ENCODE results near the gene JAG1.

JAG1 gene

GRCh38 chr20:10639077-10639736 lies 34.6 kb downstream of the JAG1 start:
- TF ChIP-seq ZBTB7A (IDR thresholded peaks at IDR 0.05; ENCODE audit: low read depth), result no peak
- TF ChIP-seq CREB1 (IDR thresholded peaks at IDR 0.05; ENCODE audit: low read depth), result no peak
- TF ChIP-seq, protein P1, sequence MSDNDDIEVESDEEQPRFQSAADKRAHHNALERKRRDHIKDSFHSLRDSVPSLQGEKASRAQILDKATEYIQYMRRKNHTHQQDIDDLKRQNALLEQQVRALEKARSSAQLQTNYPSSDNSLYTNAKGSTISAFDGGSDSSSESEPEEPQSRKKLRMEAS (IDR thresholded peaks at IDR 0.05), result no peak
- no peak for TF ChIP-seq CEBPB (IDR thresholded peaks at IDR 0.05)
- no peak for TF ChIP-seq USF1 (IDR thresholded peaks at IDR 0.05)
- no peak for TF ChIP-seq TCF12 (IDR thresholded peaks at IDR 0.05; ENCODE audit: low read depth)
- no peak for TF ChIP-seq REST (IDR thresholded peaks at IDR 0.05; ENCODE audit: low read depth)
- TF ChIP-seq TEAD4 (IDR thresholded peaks at IDR 0.05), result no peak
- no peak for TF ChIP-seq RAD21 (IDR thresholded peaks at IDR 0.05; ENCODE audit: low read depth)
- no peak for TF ChIP-seq YY1 (IDR thresholded peaks at IDR 0.05; ENCODE audit: low read depth)
- TF ChIP-seq FOXM1 (IDR thresholded peaks at IDR 0.05; ENCODE audit: borderline replicate concordance, low read depth), result no peak
- no peak for TF ChIP-seq EP300 (IDR thresholded peaks at IDR 0.05; ENCODE audit: borderline replicate concordance)
- no peak for TF ChIP-seq TAF1 (IDR thresholded peaks at IDR 0.05; ENCODE audit: low read depth)
- TF ChIP-seq EGR1 (IDR thresholded peaks at IDR 0.05), result no peak
- TF ChIP-seq NFIC (IDR thresholded peaks at IDR 0.05), result no peak

DNA sequence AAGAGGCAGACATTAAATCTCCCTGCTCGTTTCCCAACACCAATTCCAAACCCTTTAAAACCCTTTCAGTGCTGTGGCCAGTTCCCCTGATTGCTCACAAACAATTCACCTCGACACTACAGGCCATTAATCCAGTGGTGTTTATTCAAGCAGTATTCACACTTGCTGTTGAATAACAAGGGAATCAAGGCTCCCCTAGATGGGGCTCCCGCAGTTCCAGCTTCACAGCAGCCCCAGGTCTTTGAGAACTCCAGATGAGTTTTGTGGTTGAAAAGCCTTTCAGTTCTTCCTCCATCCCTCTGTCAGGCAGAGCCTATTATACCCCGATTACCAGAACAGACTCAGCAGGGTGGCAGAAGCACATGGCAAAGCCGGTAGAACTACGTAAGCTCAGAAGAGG lies 36.2 kb downstream of the JAG1 start:
- no peak for TF ChIP-seq FOXM1 (IDR thresholded peaks at IDR 0.05; ENCODE audit: borderline replicate concordance, low read depth)
- no peak for TF ChIP-seq YY1 (IDR thresholded peaks at IDR 0.05; ENCODE audit: low read depth)
- TF ChIP-seq CEBPB (IDR thresholded peaks at IDR 0.05), result no peak
- no peak for TF ChIP-seq TEAD4 (IDR thresholded peaks at IDR 0.05)
- TF ChIP-seq TCF12 (IDR thresholded peaks at IDR 0.05; ENCODE audit: low read depth), result no peak
- no peak for TF ChIP-seq REST (IDR thresholded peaks at IDR 0.05; ENCODE audit: low read depth)
- TF ChIP-seq, protein P1 (IDR thresholded peaks at IDR 0.05), result no peak
- no peak for TF ChIP-seq RAD21 (IDR thresholded peaks at IDR 0.05; ENCODE audit: low read depth)
- TF ChIP-seq CREB1 (IDR thresholded peaks at IDR 0.05; ENCODE audit: low read depth), result no peak
- no peak for TF ChIP-seq EP300 (IDR thresholded peaks at IDR 0.05; ENCODE audit: borderline replicate concordance)
- no peak for TF ChIP-seq USF1 (IDR thresholded peaks at IDR 0.05)
- TF ChIP-seq EGR1 (IDR thresholded peaks at IDR 0.05), result no peak

- TF ChIP-seq, protein P1 (IDR thresholded peaks at IDR 0.05), result no peak
- TF ChIP-seq CEBPB (IDR thresholded peaks at IDR 0.05) (no peak), TCF12 (IDR thresholded peaks at IDR 0.05; ENCODE audit: low read depth) (no peak), REST (IDR thresholded peaks at IDR 0.05; ENCODE audit: low read depth) (no peak), TEAD4 (IDR thresholded peaks at IDR 0.05) (no peak), TAF1 (IDR thresholded peaks at IDR 0.05; ENCODE audit: low read depth) (no peak)
These were observed 36.7 kb downstream of the JAG1 start for GRCh38 chr20:10637031-10637559.

GRCh38 chr20:10636326-10636818 lies 37.4 kb downstream of the JAG1 start:
- TF ChIP-seq EP300 (IDR thresholded peaks at IDR 0.05; ENCODE audit: borderline replicate concordance) (no peak), USF1 (IDR thresholded peaks at IDR 0.05) (no peak), ZBTB7A (IDR thresholded peaks at IDR 0.05; ENCODE audit: low read depth) (no peak), CEBPB (IDR thresholded peaks at IDR 0.05) (no peak), RAD21 (IDR thresholded peaks at IDR 0.05; ENCODE audit: low read depth) (no peak), TEAD4 (IDR thresholded peaks at IDR 0.05) (no peak), NFIC (IDR thresholded peaks at IDR 0.05) (0 out of 2 replicates have a peak, but pooled peaks have one; percentile 33), FOXM1 (IDR thresholded peaks at IDR 0.05; ENCODE audit: borderline replicate concordance, low read depth) (no peak), TCF12 (IDR thresholded peaks at IDR 0.05; ENCODE audit: low read depth) (no peak)

Measured in Ishikawa (cell line).